HepG2 (cell line): Measurements from ENCODE around the gene TMEM39A. TPM values are rescaled to one million over a fixed set of nuclear protein-coding genes. Genes with fewer than 3 reads are reported as not detected.

Experiments used
- AHR ChIP-seq: IDR thresholded peaks from 2 replicates; pipeline ENCODE4 v1.6.1; 2018; ENCODE audit warnings: missing genetic modification reagents, missing compliant biosample characterization
- BCLAF1 ChIP-seq: fragments of 450-650 bp; IDR thresholded peaks from 2 replicates; pipeline ENCODE4 v1.6.1; 2017; ENCODE audit warnings: mild to moderate bottlenecking
- FOXJ3 ChIP-seq: sonication (generic); formaldehyde crosslinking; IDR thresholded peaks from 2 replicates; pipeline ENCODE4 v1.4.0; 2020; ENCODE audit warnings: missing genetic modification reagents, mild to moderate bottlenecking, borderline replicate concordance
- HIVEP1 ChIP-seq: sonication (generic); formaldehyde crosslinking; IDR thresholded peaks from 2 replicates; pipeline ENCODE4 v1.4.0; 2020; ENCODE audit warnings: mild to moderate bottlenecking, missing genetic modification reagents
- MYNN ChIP-seq: sonication (generic); formaldehyde crosslinking; IDR thresholded peaks from 2 replicates; pipeline ENCODE4 v1.4.0; 2020; ENCODE audit warnings: mild to moderate bottlenecking, low read depth, missing genetic modification reagents
- SKIL ChIP-seq: sonication (generic); formaldehyde crosslinking; IDR thresholded peaks from 2 replicates; pipeline ENCODE4 v1.8.0; 2022; ENCODE audit warnings: missing genetic modification reagents, mild to moderate bottlenecking, moderate library complexity, borderline replicate concordance
- SP1 ChIP-seq, 2 experiments: fragments of 450-650 bp in 1 of 2; sonication (generic) in 1 of 2; formaldehyde crosslinking in 1 of 2; IDR thresholded peaks; 2 replicates each; pipeline versions ENCODE4 v1.4.0 to v1.6.1; 2016 to 2020; ENCODE audit warnings: missing genetic modification reagents in 1 of 2
- ZNF101 ChIP-seq: sonication (generic); formaldehyde crosslinking; IDR thresholded peaks from 2 replicates; pipeline ENCODE4 v1.4.0; 2020; ENCODE audit warnings: mild to moderate bottlenecking, low read depth, missing genetic modification reagents, borderline replicate concordance
- ZNF317 ChIP-seq: sonication (generic); formaldehyde crosslinking; IDR thresholded peaks from 2 replicates; pipeline ENCODE4 v1.5.0; 2020; ENCODE audit warnings: mild to moderate bottlenecking, missing genetic modification reagents
- ZNF34 ChIP-seq: sonication (generic); formaldehyde crosslinking; IDR thresholded peaks from 2 replicates; pipeline ENCODE4 v1.4.0; 2020; ENCODE audit warnings: mild to moderate bottlenecking, missing genetic modification reagents, borderline replicate concordance
- ZNF557 ChIP-seq: sonication (generic); formaldehyde crosslinking; IDR thresholded peaks from 2 replicates; pipeline ENCODE4 v1.4.0; 2020; ENCODE audit warnings: missing genetic modification reagents
- ZNF569 ChIP-seq: sonication (generic); formaldehyde crosslinking; IDR thresholded peaks from 2 replicates; pipeline ENCODE4 v1.5.0; 2020; ENCODE audit warnings: mild to moderate bottlenecking, missing genetic modification reagents, moderate library complexity, borderline replicate concordance
- ZNF850 ChIP-seq: sonication (generic); formaldehyde crosslinking; conservative IDR thresholded peaks from 2 replicates; pipeline ENCODE4 v1.9.0; 2021; ENCODE audit warnings: mild to moderate bottlenecking, missing genetic modification reagents
- ZUFSP ChIP-seq: sonication (generic); formaldehyde crosslinking; IDR thresholded peaks from 2 replicates; pipeline ENCODE4 v1.9.0; 2021; ENCODE audit warnings: missing genetic modification reagents, mild to moderate bottlenecking, borderline replicate concordance
- polyA plus RNA-seq, 8 experiments: library from polyadenylated mRNA; depleted of rRNA in 3 of 8; stranded (reverse) in 7 of 8; unstranded in 1 of 8; fragments of >200 nt; fragmentation: Illumina TruSeq in 4 of 8; extraction: Trizol in 4 of 8; gene quantifications; 2 replicates each; pipeline versions ENCODE4 v1.2.1 to v1.2.3, GENCODE V29; 2011 to 2016; ENCODE audit warnings: low read depth in 4 of 8, missing spikeins in 1 of 8, mixed read lengths in 1 of 8; ENCODE audit not compliant: insufficient read depth in 1 of 8
- total RNA-seq, 5 experiments: library from RNA; depleted of rRNA; stranded (reverse); fragments of >200 nt; fragmentation: Illumina TruSeq; extraction: Trizol; gene quantifications; 2 replicates each; pipeline ENCODE4 v1.2.3, GENCODE V29; 2016; ENCODE audit warnings: low read depth in 1 of 5
- TF ChIP-seq, protein P1 (sequence below): sonication (generic); formaldehyde crosslinking; conservative IDR thresholded peaks from 2 replicates; pipeline ENCODE4 v1.8.1; 2023; ENCODE audit warnings: missing genetic modification reagents
- TF ChIP-seq, protein P2 (sequence below): sonication (generic); formaldehyde crosslinking; IDR thresholded peaks from 2 replicates; pipeline ENCODE4 v1.8.1; 2023; ENCODE audit warnings: missing genetic modification reagents, mild to moderate bottlenecking, borderline replicate concordance
- TF ChIP-seq, protein P3 (sequence below): sonication (generic); formaldehyde crosslinking; IDR thresholded peaks from 2 replicates; pipeline ENCODE4 v1.4.0; 2020; ENCODE audit warnings: mild to moderate bottlenecking, missing genetic modification reagents

The TMEM39A gene
- total and polyA plus RNA-seq, 2 of the 13 experiments (the other 11 are each of a cell fraction or from before 2014, with no cell fraction given): 55.8 to 64.9 TPM

- TF ChIP-seq, protein P1, sequence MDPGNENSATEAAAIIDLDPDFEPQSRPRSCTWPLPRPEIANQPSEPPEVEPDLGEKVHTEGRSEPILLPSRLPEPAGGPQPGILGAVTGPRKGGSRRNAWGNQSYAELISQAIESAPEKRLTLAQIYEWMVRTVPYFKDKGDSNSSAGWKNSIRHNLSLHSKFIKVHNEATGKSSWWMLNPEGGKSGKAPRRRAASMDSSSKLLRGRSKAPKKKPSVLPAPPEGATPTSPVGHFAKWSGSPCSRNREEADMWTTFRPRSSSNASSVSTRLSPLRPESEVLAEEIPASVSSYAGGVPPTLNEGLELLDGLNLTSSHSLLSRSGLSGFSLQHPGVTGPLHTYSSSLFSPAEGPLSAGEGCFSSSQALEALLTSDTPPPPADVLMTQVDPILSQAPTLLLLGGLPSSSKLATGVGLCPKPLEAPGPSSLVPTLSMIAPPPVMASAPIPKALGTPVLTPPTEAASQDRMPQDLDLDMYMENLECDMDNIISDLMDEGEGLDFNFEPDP (CRISPR knock-in tag): no peak
- no peak for TF ChIP-seq BCLAF1
- peak; percentile 70; the same call in 1 of the 2 replicates for TF ChIP-seq HIVEP1 (CRISPR knock-in tag)
- no peak for TF ChIP-seq SP1 (IDR thresholded peaks at IDR 0.05)
- peak; percentile 84 for TF ChIP-seq SP1 (CRISPR knock-in tag; IDR thresholded peaks at IDR 0.05)
- TF ChIP-seq MYNN: no peak
- peak; percentile 86; the same call in 1 of the 2 replicates for TF ChIP-seq ZNF34 (CRISPR knock-in tag)
- TF ChIP-seq AHR (CRISPR knock-in tag): 0 out of 2 replicates have a peak, but pooled peaks have one; percentile 36
- TF ChIP-seq ZNF101 (CRISPR knock-in tag): 0 out of 2 replicates have a peak, but pooled peaks have one; percentile 17
- TF ChIP-seq ZNF850 (CRISPR knock-in tag): no peak
- TF ChIP-seq ZUFSP: no peak
- TF ChIP-seq ZNF317 (CRISPR knock-in tag): peak; percentile 80; the same call in 1 of the 2 replicates
- TF ChIP-seq, protein P2, sequence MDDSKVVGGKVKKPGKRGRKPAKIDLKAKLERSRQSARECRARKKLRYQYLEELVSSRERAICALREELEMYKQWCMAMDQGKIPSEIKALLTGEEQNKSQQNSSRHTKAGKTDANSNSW (CRISPR knock-in tag): no peak
- TF ChIP-seq, protein P3, sequence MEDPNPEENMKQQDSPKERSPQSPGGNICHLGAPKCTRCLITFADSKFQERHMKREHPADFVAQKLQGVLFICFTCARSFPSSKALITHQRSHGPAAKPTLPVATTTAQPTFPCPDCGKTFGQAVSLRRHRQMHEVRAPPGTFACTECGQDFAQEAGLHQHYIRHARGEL: no peak
- no peak for TF ChIP-seq ZNF569
- peak; percentile 12; the same call in 1 of the 2 replicates for TF ChIP-seq ZNF557
- TF ChIP-seq SKIL: no peak
- peak; percentile 43; the same call in 1 of the 2 replicates for TF ChIP-seq FOXJ3 (CRISPR knock-in tag)
These were observed 35.0 kb upstream of the TMEM39A start, which contains the start of gene TIMMDC1 (continued) for GRCh38 chr3:119498186-119499011.
